Heart left ventricle (tissue), 16 donors: Measurements from ENCODE around the gene LYRM4. TPM values are rescaled to one million over a fixed set of nuclear protein-coding genes. Genes with fewer than 3 reads are reported as not detected.

Experiments used
- ATAC-seq, 4 donors: fragments of 200-7000 bp; cut with Tn5 transposase; one replicate each; pipeline ENCODE4 v1.9.1; 2020 to 2022; ENCODE audit warnings: moderate library complexity in 4 of 4, mild to moderate bottlenecking in 3 of 4, moderate number of reproducible peaks in 1 of 4
- DNase-seq, 5 donors: peaks; one replicate each; pipeline ENCODE4 v3.0.0-alpha.2; 2020
- H3K27ac ChIP-seq, 12 donors: fragments of 200-600 bp; sonication (generic) in 4 of 12; one replicate each; pipeline versions ENCODE4 v1.5.0 to v1.8.0; 2016 to 2022; ENCODE audit warnings: mild to moderate bottlenecking in 2 of 12
- H3K27me3 ChIP-seq, 9 donors: fragments of 200-600 bp; sonication (generic) in 2 of 9; one replicate each; pipeline versions ENCODE4 v1.5.1 to v1.8.0; 2016 to 2022; ENCODE audit warnings: mild to moderate bottlenecking in 3 of 9
- H3K36me3 ChIP-seq, 9 donors: fragments of 200-600 bp; sonication (generic) in 2 of 9; one replicate each; pipeline versions ENCODE4 v1.5.0 to v1.8.0; 2018 to 2022; ENCODE audit warnings: mild to moderate bottlenecking in 2 of 9
- H3K4me1 ChIP-seq, 12 donors: fragments of 200-600 bp; sonication (generic) in 4 of 12; one replicate each; pipeline versions ENCODE4 v1.5.0 to v1.8.0; 2016 to 2022; ENCODE audit warnings: mild to moderate bottlenecking in 3 of 12
- H3K4me3 ChIP-seq, 12 donors: fragments of 200-600 bp; sonication (generic) in 4 of 12; one replicate each; pipeline versions ENCODE4 v1.5.0 to v1.8.0; 2017 to 2022; ENCODE audit warnings: mild to moderate bottlenecking in 9 of 12, moderate library complexity in 4 of 12
- H3K9me3 ChIP-seq, 12 donors: fragments of 200-600 bp; sonication (generic) in 4 of 12; one replicate each; pipeline versions ENCODE4 v1.5.0 to v1.8.0; 2016 to 2022; ENCODE audit warnings: mild to moderate bottlenecking in 1 of 12
- POLR2A ChIP-seq, 2 donors: fragments of 450-650 bp; IDR thresholded peaks; one replicate each; pipeline ENCODE4 v1.6.1; 2017; ENCODE audit warnings: antibody characterized with exemption in 2 of 2, mild to moderate bottlenecking in 2 of 2, moderate library complexity in 2 of 2
- WGBS, 4 donors: extraction: QIAGEN DNeasy Blood & Tissue Kit in 2 of 4; methylation state at CpG; one replicate each; pipeline versions ENCODE4 v1.1.5 to v1.1.7; 2013 to 2018; 5-methylcytosine and 5-hydroxymethylcytosine counted together
- intact Hi-C, 10 donors: fragments of 100-400 bp; cut with DNase I; formaldehyde crosslinking; loops; one replicate each; pipeline versions ENCODE4 v1.11.1 to v1.14.2; 2022
- polyA plus RNA-seq, 2 donors: library from polyadenylated mRNA; stranded (reverse); fragments of 200-250 nt; gene quantifications; one replicate each; pipeline ENCODE4 v1.2.3, GENCODE V29; 2013
- total RNA-seq, 9 donors: library from RNA; depleted of rRNA in 2 of 9; stranded (reverse); fragments of >200 nt in 2 of 9; fragmentation: NEBNext Ultra II Directional in 3 of 9; extraction: Animal tissue kit (Norgen Biotek cat#: 25700) in 3 of 9; gene quantifications; one replicate each; pipeline versions ENCODE4 v1.1.0 to v1.2.4, GENCODE V29; 2016 to 2023
- TF ChIP-seq, protein P1 (sequence below), 12 donors: fragments of 200-600 bp; sonication (generic) in 4 of 12; IDR thresholded peaks; one replicate each; pipeline versions ENCODE4 v1.5.0 to v1.8.0; 2018 to 2022; ENCODE audit warnings: antibody characterized with exemption in 12 of 12, mild to moderate bottlenecking in 5 of 12
- donor health status: ischemic (EF 13 %, LVEDD 7.1; RV severe dilation, severe dysfunction).
- donor health status: healthy with polysubstance abuse.
- donor health status: DM: no; HTN: yes; CAD: no.
- donor health status: DM: no; HTN: no; CAD: no.
- donor health status: ischemic (EF 25% LVEDD 6.9; RV normal size, moderate dysfunction).
- donor health status: ischemic (EF 25% LVEDD 5.7; RV mildly dilated, moderate dysfunction).
- donor health status: healthy.
- donor health status: DM: yes; HTN: yes; CAD: no.
- donor health status: ischemic (EF 35%, LVEDD 5.7; RV mildly dilated, moderate dysfunction).
- donor health status: nonischemic (EF 11% LVEDD 7.7; RV severe dilation, severe dysfunction).
- donor health status: DM: yes; HTN: yes; CAD: no.
- donor health status: PGD.
- donor health status: ischemic (EF 29% LVEDD 5.4; RV normal size, mild dysfunction).
- donor health status: nonischemic (EF 23%, LVEDD 6.1; RV moderate dilation, normal function).

The LYRM4 gene
- total and polyA plus RNA-seq, 11 donors, result 18.8 to 39.7 (median 21.3) TPM

- ATAC-seq, result no peak
- Histone ChIP-seq H3K4me1 (peaks cover 0 to 26% (median 16%) of the 10 kb centered on the region in 12 donors), H3K36me3 (peaks cover 0 to 4% (median 0%) of the 10 kb centered on the region in 9 donors), H3K27ac (peak overlapping the region; percentile 92 to 100 (median 98)), H3K9me3 (no peaks in the 10 kb centered on the region), H3K4me3 (peak overlapping the region; percentile 67 to 91 (median 81)), H3K27me3 (no peaks in the 10 kb centered on the region)
- DNase-seq, result no peak
- intact Hi-C loops, result loop anchor here in 4 of 10 donors (5.0 to 10.0 kb wide), 7 partner anchors 54 to 257 kb away; partner anchors contain the start of gene RPP40 (in 1 of the 4)
- 0% methylated on average over 8 to 19 of the region's 19 CpGs for WGBS, 4 donors
- TF ChIP-seq POLR2A (IDR thresholded peaks at IDR 0.05), result no peak
- TF ChIP-seq, protein P1, sequence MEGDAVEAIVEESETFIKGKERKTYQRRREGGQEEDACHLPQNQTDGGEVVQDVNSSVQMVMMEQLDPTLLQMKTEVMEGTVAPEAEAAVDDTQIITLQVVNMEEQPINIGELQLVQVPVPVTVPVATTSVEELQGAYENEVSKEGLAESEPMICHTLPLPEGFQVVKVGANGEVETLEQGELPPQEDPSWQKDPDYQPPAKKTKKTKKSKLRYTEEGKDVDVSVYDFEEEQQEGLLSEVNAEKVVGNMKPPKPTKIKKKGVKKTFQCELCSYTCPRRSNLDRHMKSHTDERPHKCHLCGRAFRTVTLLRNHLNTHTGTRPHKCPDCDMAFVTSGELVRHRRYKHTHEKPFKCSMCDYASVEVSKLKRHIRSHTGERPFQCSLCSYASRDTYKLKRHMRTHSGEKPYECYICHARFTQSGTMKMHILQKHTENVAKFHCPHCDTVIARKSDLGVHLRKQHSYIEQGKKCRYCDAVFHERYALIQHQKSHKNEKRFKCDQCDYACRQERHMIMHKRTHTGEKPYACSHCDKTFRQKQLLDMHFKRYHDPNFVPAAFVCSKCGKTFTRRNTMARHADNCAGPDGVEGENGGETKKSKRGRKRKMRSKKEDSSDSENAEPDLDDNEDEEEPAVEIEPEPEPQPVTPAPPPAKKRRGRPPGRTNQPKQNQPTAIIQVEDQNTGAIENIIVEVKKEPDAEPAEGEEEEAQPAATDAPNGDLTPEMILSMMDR (IDR thresholded peaks at IDR 0.05), result no peak
Measured at GRCh38 chr6:5261545-5262109, 877 bp upstream of the LYRM4 start.

DNA sequence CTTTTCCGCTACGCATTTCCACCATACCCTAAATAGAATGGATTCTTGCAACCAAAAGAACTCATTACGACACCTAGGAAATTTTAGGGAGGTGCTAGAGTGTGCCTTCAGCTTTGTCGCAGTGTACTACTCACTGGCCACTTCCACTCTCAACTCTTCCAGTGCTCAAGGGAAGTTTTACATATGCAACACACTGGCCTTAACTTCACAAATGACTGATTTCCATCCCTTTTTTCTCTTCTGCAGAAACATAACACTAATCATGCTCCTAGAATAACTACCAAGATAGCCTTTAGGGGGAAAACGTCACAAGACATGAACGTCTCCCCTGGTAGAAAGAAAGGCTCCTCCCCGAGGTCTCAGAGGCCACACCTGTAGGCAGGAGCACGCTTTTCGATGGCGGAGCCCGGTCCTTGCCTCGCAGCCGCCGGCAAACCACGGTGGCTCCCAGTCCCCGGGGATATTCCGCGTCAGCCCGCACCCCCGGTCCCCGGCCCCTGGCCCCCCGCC, 584 bp downstream of the LYRM4 start:
- Histone ChIP-seq H3K9me3 (no peaks in the 10 kb centered on the region), H3K36me3 (peaks cover 0 to 4% (median 0%) of the 10 kb centered on the region in 9 donors), H3K27me3 (no peaks in the 10 kb centered on the region), H3K27ac (peak overlapping the region; percentile 92 to 100 (median 98)), H3K4me1 (peaks cover 0 to 25% (median 16%) of the 10 kb centered on the region in 12 donors), H3K4me3 (peak overlapping the region; percentile 67 to 91 (median 81))
- peak; percentile 9 to 57 (median 40) for ATAC-seq
- DNase-seq, result peak in 4 of 5 donors; percentile 37 to 62 (median 56)
- intact Hi-C loops, result loop anchor here in 4 of 10 donors (5.0 to 10.0 kb wide), 7 partner anchors 53 to 255 kb away; partner anchors contain the start of gene RPP40 (in 1 of the 4)
- TF ChIP-seq, protein P1 (IDR thresholded peaks at IDR 0.05), result no peak
- no peak for TF ChIP-seq POLR2A (IDR thresholded peaks at IDR 0.05)
- WGBS, 4 donors, result 3 to 5% (median 4%) methylated on average over 18 to 22 of the region's 22 CpGs

DNA sequence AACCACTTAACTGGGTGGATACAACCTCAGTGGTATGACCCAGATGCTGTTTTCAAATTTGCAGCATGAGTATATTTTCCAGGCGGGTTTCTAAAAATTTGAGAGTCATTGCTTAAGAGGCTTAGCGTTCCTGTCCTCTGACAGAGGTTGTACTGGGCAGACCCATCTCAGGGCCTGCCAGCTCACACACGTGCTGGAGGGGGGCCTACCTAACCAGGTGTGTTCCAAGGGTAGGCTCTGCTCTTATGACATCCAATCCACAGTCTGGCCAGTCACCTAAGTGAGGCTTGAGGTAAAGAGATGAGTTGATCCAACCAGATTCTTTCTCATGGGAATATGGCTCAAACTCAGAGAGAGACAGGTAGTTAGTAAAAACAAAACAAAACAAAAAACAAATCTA, 1.3 kb downstream of the LYRM4 start:
- Histone ChIP-seq H3K27me3 (no peaks in the 10 kb centered on the region), H3K9me3 (no peaks in the 10 kb centered on the region), H3K4me3 (peak overlapping the region in 5 of 12 donors; percentile 69 to 88 (median 76)), H3K4me1 (peaks cover 0 to 23% (median 16%) of the 10 kb centered on the region in 12 donors), H3K36me3 (peaks cover 0 to 4% (median 0%) of the 10 kb centered on the region in 9 donors), H3K27ac (peak overlapping the region in 1 of 12 donors; percentile 95)
- DNase-seq, result no peak
- TF ChIP-seq, protein P1 (IDR thresholded peaks at IDR 0.05), result no peak
- no peak for TF ChIP-seq POLR2A (IDR thresholded peaks at IDR 0.05)
- 79 to 85% (median 83%) methylated on average over 3 of the region's 3 CpGs for WGBS, 4 donors
- ATAC-seq, result no peak
- intact Hi-C loops, result loop anchor here in 2 of 10 donors (5.0 to 10.0 kb wide), 2 partner anchors 115 to 117 kb away; no protein-coding TSS in a partner anchor

GRCh38 chr6:5257400-5257799, 3.4 kb downstream of the LYRM4 start:
- no peak overlapping the region for H3K4me3 ChIP-seq
- H3K27ac ChIP-seq, result no peak overlapping the region
- H3K27me3 ChIP-seq, result no peaks in the 10 kb centered on the region
- no peaks in the 10 kb centered on the region for H3K9me3 ChIP-seq
- peaks cover 0 to 16% (median 10%) of the 10 kb centered on the region in 12 donors for H3K4me1 ChIP-seq
- intact Hi-C loops, result loop anchor here in 2 of 10 donors (5.0 to 10.0 kb wide), 2 partner anchors 113 to 115 kb away; no protein-coding TSS in a partner anchor
- TF ChIP-seq, protein P1 (IDR thresholded peaks at IDR 0.05), result no peak
- TF ChIP-seq POLR2A (IDR thresholded peaks at IDR 0.05), result no peak
- H3K36me3 ChIP-seq, result peaks cover 0 to 18% (median 3%) of the 10 kb centered on the region in 9 donors
- ATAC-seq (no peak), DNase-seq (no peak)
- 97 to 100% (median 97%) methylated on average over 8 of the region's 8 CpGs for WGBS, 4 donors
